ENCODE results near the gene DNM3.

Gene DNM3

DNA sequence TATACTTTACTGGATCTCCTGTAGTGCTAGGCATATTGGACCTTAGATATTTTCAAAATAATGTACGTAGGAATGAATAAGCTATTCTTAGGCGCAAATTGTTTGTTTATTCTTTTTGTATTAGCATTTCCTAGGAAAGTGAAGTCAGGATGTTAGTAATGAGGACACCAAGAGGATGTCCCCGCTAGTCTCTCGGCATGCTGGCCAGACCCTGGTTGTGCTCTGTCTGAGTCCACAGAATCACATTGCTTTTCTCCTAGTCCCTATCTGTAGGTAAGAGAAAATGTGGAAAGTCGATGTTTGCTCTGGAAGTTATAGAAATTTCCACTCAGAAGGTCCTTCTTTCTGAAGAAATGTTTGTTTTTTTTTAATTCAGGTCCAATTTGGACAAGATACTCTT is 31.1 kb downstream of the DNM3 start:
- no peak for TF ChIP-seq CTCF (IDR thresholded peaks at IDR 0.05; ENCODE audit: insufficient read depth, low read depth, low read length, missing control alignments)
- DNase-seq (ENCODE audit: low read depth): no peak

DNA sequence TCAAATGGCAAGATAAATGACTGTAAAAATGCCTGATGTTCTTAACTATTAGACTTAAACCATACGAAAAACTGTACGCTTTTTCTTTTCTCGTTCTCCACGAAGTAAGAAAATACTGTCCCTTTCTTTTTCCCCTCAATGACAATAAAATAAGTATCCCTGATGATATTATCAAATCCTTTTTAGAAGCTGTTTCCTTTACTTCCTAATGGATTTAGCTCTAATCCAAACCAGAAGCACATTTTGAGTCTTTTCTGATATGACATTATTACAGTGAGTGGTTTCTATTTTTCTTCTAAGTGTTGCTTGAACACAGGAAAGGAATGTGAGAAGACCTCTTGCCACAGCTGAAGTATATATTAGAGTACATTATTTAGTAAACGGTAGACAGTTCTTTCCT is 32.4 kb downstream of the DNM3 start:
- H3K4me3 ChIP-seq (ENCODE audit: low read depth, low read length): no peak overlapping the region
- no peak for TF ChIP-seq CTCF (IDR thresholded peaks at IDR 0.05; ENCODE audit: insufficient read depth, low read depth, low read length, missing control alignments)
- DNase-seq (ENCODE audit: low read depth): no peak

More for the DNA sequence above, 31.1 kb downstream of the DNM3 start:
- no peak overlapping the region for H3K4me3 ChIP-seq (ENCODE audit: low read depth, low read length)

DNA sequence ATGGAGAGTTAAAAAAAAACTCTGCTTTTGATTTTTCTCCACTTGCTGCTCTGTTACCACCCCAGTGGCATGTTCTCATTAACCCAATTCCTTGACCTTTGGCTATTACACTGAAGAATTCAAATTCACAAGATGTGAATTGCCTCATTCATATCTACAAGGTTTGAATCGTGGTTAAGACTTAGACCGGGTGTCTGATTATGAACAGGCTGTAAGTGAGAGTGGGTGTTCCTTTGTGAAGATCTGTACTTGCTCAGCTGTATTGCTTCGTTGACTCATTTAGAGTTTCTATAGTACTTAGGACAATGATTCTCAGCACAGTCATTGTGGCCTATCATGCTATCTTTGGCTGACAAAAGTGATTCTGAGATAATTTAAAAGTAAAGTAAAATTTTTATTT is 36.4 kb downstream of the DNM3 start:
- no peak for TF ChIP-seq CTCF (IDR thresholded peaks at IDR 0.05; ENCODE audit: insufficient read depth, low read depth, low read length, missing control alignments)
- no peak overlapping the region for H3K4me3 ChIP-seq (ENCODE audit: low read depth, low read length)
- DNase-seq (ENCODE audit: low read depth): peak; percentile 42

GRCh38 chr1:171879556-171879955 is 38.3 kb downstream of the DNM3 start:
- no peak for TF ChIP-seq CTCF (IDR thresholded peaks at IDR 0.05; ENCODE audit: insufficient read depth, low read depth, low read length, missing control alignments)
- no peak overlapping the region for H3K4me3 ChIP-seq (ENCODE audit: low read depth, low read length)
- no peak for DNase-seq (ENCODE audit: low read depth)

GRCh38 chr1:171881442-171881841 is 40.1 kb downstream of the DNM3 start:
- no peak overlapping the region for H3K4me3 ChIP-seq (ENCODE audit: low read depth, low read length)
- no peak for DNase-seq (ENCODE audit: low read depth)
- TF ChIP-seq CTCF (IDR thresholded peaks at IDR 0.05; ENCODE audit: insufficient read depth, low read depth, low read length, missing control alignments): no peak

DNA sequence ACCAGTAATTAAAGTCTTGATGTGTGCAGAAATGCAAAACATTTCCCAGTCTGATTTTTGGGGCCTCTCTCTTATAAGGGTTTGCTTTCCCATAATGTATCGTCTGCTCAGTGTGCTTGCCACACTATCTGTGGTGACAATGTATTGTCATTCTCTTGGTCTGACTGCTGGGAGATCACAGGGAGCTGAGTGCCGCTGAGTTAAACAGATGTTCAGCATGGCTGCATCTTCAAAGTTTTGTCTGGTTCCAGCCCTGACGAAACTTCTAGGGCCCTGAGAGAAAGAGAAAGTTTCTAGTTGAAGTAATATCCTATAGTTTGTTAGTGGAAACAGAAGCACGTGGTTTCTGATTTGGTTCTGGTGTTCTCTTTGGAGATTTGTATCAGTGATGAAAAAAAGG is 42.6 kb downstream of the DNM3 start:
- TF ChIP-seq CTCF (IDR thresholded peaks at IDR 0.05; ENCODE audit: insufficient read depth, low read depth, low read length, missing control alignments): no peak
- DNase-seq (ENCODE audit: low read depth): peak; percentile 53
- H3K4me3 ChIP-seq (ENCODE audit: low read depth, low read length): no peak overlapping the region

GRCh38 chr1:171884475-171884874 is 43.2 kb downstream of the DNM3 start:
- peak; percentile 25 for DNase-seq (ENCODE audit: low read depth)
- no peak for TF ChIP-seq CTCF (IDR thresholded peaks at IDR 0.05; ENCODE audit: insufficient read depth, low read depth, low read length, missing control alignments)
- no peak overlapping the region for H3K4me3 ChIP-seq (ENCODE audit: low read depth, low read length)
